HG03060 (cell line): Measurements from ENCODE around the gene NUP93.
"Not testable (repeated sequence)": the region's sequence is repeated elsewhere in the genome, so short reads cannot be mapped to it uniquely, and the experiment has no call there.

Source experiments
- ATAC-seq: cut with Tn5 transposase; IDR thresholded peaks from one replicate; pipeline ENCODE4 v1.9.1; 2021; ENCODE audit warnings: low read depth, moderate number of reproducible peaks; ENCODE audit not compliant: unreplicated experiment

The NUP93 gene

GRCh38 chr16:56774016-56774680 is 44.2 kb downstream of the NUP93 start:
- no peak for ATAC-seq

- ATAC-seq = no peak
Measured at GRCh38 chr16:56775162-56775561, 45.2 kb downstream of the NUP93 start.

GRCh38 chr16:56776562-56776961 is 46.6 kb downstream of the NUP93 start:
- ATAC-seq = no peak

GRCh38 chr16:56777001-56777400 is 47.1 kb downstream of the NUP93 start:
- no peak for ATAC-seq

DNA sequence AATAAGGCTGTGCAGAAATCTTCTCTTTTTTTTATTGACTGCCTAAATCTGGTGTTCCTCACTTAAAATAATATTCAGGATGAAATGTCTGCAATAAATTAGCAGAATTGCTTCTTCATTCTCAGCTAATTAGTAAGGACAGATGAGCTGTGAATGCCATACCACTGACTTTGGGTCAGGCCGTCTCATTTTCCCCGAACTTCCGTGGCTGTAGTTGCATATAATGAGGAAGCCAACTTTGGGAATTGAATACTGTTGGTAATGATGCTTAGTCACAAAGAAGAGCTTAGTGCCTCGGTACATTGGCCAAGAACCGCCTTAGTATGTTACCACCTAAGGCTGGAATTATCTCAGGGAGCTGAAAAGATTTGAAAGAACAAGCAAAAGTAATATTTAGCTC is 47.6 kb downstream of the NUP93 start:
- ATAC-seq = no peak

GRCh38 chr16:56779906-56780305 is 50.0 kb downstream of the NUP93 start:
- ATAC-seq = no peak

- no peak for ATAC-seq
Measured at GRCh38 chr16:56780646-56781045, 50.7 kb downstream of the NUP93 start.

GRCh38 chr16:56781528-56781961 is 51.6 kb downstream of the NUP93 start:
- no peak for ATAC-seq

GRCh38 chr16:56783344-56783743 is 53.4 kb downstream of the NUP93 start:
- ATAC-seq = no peak

DNA sequence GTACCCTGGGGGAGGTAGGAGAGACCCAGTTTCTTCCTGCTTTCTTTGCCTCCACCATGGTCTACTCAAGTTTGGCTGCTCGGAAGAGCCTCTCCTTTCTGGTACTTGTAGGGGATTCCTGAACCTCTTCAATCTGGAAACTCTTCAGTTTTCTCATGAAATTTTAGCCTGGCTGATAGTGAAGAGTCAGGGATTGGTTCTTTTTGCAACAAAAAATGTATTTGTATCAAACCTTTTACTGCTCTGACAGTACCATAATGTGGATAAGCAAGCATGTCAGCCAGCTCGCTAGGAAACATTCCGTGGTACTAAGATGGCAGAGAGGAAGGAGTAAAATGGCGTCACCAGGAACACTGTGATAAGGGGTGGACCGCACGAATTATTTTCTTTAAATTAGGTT is 55.4 kb downstream of the NUP93 start:
- no peak for ATAC-seq

DNA sequence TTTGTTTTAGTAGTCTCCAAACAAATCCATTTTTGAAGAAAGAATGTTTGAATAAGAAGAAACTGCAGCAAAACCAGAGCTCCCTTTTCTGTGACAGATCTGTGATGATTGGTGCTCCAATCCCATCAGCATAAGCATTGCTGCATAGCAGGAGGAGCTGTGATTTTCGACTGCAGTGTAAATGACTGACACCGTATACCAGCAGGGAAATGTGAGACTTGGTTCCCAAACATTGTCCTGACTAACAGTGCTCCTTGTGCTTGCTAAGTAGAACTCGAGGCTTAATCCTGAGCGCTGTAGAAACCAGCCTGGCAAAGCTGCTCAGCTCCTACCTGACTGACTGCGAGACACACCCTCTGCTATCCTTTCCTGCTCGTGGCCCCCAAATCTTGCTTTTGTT is 57.2 kb downstream of the NUP93 start:
- no peak for ATAC-seq

DNA sequence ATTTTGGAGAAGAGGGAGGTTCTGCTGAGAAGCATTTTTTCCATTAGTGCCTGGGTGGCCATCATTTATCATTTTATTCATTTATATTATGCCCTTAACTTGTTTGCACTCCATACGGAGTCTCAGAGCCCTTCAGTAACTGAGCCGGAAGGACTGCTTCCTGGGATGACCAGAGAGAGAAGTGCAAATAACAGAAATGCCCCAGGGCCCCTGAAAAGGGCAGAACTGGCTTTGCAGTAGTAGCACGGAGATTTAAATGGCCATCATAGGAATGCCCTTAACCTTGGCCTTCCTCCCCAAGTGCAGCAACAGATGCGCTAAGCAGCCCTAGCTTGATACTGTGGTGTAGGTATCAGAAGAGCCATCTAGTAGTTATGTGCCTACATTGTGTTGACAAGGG is 58.5 kb downstream of the NUP93 start:
- no peak for ATAC-seq

GRCh38 chr16:56789360-56789759 is 59.4 kb downstream of the NUP93 start:
- ATAC-seq = no peak

- no peak for ATAC-seq
Measured at GRCh38 chr16:56792967-56793366, 63.0 kb downstream of the NUP93 start.

GRCh38 chr16:56793492-56793891 is 63.6 kb downstream of the NUP93 start:
- ATAC-seq = no peak

GRCh38 chr16:56795011-56795410 is 65.1 kb downstream of the NUP93 start:
- ATAC-seq = no peak

DNA sequence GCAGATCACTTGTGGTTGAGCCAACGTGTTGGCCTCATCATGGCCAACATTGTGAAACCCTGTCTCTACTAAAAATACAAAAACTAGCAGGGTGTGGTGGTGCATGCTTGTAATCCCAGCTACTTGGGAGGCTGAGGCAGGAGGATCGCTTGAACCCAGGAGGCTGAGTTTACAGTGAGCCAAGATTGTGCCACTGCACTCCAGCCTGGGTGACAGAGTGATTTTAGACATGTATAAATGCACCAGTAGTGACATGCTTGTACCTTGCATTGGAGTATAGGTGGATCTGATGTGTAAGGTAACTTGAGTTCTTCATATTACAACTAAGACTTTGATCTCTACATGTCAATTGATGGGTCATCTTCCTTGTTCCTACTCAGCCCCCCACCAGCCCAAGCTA is 67.1 kb downstream of the NUP93 start:
- not testable (repeated sequence) for ATAC-seq

GRCh38 chr16:56797861-56798260 is 67.9 kb downstream of the NUP93 start:
- ATAC-seq = no peak

DNA sequence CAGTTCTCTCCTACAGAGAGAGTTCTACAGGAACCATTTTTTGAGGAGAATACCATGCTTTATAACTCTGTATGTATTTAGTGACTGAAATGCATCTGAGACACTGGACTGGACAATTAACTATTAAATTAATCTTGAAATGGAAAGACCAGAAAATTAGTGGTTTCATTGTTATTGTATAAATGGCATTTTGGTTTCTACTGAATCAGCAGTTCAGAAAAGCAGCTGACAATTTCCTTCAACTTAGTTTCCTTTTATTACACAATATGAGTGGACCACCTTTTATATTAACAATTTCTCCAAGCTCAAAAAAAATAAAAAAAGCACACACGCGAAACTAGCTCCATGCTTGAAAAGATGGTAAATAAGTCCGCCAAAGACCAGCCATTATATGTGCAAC is 69.0 kb downstream of the NUP93 start:
- ATAC-seq = no peak

GRCh38 chr16:56800355-56800754 is 70.4 kb downstream of the NUP93 start:
- ATAC-seq = no peak

DNA sequence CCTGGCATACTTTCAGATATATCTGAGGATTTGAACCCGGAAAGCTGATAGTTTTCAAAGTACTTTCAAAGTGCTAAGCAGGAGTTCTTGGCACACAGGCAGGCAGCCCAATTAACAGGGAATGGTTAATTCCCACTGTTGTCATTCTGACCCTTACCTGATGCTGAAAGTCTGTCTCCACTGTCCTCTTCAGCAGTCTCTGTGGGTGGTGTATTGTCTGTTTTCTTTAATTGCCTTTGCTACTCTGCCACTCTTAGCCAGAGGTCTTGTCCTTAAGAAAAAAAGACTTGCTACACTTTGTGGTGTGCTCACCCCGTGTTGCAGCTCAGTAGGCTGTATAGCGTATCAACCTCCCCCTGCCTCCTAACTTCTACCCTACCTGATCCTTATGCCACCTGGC is 71.8 kb downstream of the NUP93 start:
- no peak for ATAC-seq

DNA sequence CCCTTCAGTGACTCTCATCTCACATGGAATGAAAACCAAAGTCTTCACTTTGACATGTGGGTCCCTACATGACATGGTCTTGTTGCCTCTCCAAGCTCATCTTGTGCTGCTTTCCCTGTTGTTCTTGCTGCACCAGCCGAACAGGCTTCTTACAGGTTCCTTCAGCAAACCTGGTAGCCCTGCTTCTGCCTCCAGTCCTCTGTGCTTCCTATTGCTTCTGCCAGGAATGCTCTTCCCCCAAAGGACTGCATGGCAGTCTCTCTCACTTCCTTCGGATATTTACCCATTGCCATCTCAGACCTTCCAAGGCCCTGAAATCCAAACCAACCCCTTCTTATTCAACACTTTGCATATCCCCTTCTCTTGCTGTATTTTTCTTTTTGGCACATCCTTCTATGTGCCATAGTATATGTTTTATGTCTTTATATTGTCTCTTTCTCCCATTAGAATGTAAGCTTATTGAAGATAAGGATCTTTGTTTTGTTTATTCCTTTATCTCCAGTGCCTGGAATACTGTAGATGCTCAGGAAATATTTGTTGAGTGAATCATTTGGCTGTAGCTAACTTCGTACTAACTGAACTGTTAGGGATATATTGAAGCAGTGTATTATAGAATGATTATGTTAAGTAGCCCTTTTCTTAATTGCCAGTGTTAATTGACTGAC is 77.2 kb downstream of the NUP93 start:
- no peak for ATAC-seq
